Effector CD4-positive, alpha-beta T cell (primary cell): ENCODE results near the gene GNAI3.
"Not testable (repeated sequence)": the region's sequence is repeated elsewhere in the genome, so short reads cannot be mapped to it uniquely, and the experiment has no call there.

Experiments used
- DNase-seq: peaks from one replicate; pipeline ENCODE4 v3.0.0-alpha.2; 2020

The GNAI3 gene

GRCh38 chr1:109639063-109639840 lies 90.8 kb downstream of the GNAI3 start:
- no peak for DNase-seq

- DNase-seq: no peak
These were observed 91.4 kb downstream of the GNAI3 start for GRCh38 chr1:109639841-109640184.

DNA sequence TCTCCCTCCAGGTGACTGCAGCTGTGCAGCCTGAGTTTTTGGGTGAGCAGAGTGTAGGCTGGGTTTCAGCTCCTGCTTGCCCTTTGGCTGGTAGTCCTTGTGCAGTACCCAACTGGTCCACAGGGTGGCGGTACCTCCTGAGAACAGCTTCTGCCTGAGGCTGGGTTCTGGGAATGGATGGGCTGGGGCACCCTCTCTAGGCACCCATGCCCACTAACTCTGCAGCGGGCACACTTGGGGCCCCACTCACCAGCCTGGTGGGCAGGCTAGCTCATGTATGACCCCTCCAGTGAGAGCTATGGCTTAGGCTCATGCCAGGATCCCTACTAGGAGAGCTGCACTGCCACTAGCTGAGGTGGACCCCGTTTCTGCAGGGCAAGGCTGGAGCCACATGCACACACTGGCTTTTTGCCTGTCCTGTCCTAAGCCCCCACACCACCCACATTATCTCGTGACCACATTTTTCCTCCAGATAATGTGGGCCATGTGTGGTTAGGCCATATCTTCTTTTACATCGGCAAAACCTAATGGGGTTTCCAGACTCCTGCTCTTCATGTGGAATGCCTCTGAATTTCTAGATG lies 92.0 kb downstream of the GNAI3 start:
- peak; percentile 86 for DNase-seq

DNA sequence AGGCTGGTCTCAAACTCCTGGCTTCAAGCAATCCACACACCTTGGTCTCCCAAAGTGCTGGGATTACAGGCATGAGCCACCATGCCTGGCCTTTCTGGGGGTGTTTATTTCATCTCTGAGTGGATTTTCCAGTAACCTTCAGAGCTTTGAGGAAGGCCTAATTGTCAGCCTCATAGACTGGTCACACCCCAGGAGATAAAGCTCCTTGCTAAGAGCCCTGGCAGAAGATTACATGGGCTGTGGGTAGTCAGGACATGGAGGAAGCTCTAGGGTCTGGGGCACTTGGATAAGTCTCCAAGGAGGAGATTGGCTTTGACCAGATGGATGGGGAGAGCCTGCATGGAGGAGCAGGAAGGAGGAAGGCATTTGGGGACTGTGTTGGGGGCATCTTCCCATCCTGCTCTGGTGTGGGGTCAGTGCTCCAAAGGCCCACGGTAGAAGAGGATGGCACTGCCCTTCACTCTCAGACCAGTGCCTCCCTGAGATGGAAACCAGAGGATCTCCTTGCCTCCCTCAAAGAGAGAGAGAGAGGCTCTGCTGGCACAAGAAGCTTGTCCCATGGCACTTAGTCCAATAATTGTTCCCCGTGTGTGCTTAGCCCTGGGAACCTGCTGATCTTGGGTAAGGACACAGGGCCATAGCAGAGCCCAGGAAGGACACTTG lies 92.8 kb downstream of the GNAI3 start:
- DNase-seq: no peak

GRCh38 chr1:109641861-109642260 lies 93.4 kb downstream of the GNAI3 start:
- DNase-seq: no peak

DNA sequence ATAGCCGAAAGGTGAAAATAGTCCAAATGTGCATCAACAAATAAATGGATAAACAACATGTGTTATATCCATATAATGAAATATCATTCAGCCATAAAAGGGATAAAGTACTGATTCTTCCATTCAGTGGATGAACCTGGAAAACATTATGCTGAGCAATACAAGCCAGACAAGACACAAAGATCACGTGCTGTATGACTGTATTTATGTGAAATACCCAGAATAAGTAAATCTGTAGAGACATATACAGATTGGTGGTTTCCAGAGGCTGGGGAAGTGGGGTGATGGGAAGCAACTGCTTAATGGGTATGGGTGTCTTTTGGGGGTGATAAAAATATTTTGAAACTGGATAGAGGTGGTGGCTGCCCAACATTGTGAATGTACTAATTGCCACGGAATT lies 94.2 kb downstream of the GNAI3 start:
- no peak for DNase-seq

DNA sequence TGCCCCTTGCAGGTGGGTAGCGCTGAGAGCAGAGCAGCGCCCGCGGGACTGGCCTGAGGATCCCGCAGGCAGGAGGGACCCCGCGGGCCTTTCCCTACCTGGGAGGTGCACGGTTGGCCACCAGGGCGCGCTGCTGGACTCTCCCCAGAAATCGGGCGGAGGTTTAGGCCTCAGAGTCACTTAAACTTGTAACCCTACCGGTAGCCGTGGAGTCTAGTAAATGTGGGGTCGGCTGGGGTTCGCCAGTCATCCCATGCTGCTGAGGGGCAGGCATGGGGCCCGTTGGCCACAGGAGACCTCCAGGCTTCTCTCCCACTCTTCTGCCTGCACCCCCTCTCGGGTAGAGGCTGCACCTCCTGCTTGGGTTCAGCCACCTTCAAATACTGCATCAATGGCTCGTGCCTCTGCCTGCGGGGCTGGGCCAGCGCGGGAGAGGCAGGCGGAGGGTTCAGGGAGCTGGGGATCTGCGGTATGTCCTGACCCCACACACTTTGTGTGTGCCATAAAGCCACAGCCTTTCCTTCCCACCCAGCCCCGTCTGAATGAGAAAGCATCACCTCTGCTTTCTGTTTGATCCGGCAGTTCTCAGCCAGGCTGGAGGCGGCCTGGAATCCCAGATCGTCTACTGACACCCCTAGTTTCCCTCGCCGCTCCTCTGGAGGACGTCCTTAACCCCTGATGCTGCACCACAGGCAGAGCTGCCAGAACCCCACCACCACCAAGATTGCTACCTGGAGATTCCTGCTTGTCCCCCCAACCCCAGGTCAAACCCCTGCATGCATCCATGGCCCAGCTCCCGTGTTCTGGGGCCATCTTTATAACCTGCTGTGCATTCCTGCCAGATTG lies 95.2 kb downstream of the GNAI3 start:
- DNase-seq: peak; percentile 83

DNA sequence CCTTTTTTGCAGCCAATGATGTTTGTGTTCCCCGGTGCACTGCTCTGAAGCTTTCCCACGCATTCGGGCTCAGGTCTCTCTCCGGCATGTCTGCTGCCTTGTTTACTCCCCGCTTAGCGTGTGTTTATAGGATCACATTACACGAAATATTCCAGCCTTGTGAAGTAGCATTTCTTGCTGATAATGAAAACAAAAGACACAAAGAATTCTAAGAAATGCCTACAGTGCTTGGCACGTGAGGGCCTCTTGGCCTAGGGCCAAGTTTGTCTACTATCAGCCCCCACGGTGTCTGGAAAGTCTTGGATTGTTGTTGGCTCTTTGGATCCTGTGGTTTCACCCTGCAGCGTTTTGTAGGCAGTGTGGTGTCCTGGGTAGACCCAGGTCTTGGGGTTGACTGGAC lies 96.3 kb downstream of the GNAI3 start:
- no peak for DNase-seq

DNA sequence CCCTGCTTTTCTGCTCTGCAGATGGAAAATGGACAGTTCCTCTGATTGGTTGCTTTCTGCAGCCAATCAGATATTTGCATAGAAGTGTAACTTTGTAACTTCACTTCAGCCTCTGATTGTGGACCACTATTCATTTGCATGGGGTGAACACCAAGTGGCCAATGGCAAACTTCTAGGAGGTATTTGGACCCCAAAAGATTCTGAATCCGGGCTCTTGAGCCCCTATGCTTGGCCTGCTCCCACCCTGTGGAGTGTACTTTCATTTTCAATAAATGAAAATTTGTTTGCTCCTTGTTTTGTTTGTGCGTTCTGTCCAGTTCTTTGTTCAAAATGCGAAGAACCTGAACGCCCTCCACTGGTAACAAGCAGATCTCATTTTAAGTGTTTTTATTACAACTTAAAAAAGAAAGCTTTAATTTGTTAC lies 101.1 kb downstream of the GNAI3 start:
- no peak for DNase-seq

DNA sequence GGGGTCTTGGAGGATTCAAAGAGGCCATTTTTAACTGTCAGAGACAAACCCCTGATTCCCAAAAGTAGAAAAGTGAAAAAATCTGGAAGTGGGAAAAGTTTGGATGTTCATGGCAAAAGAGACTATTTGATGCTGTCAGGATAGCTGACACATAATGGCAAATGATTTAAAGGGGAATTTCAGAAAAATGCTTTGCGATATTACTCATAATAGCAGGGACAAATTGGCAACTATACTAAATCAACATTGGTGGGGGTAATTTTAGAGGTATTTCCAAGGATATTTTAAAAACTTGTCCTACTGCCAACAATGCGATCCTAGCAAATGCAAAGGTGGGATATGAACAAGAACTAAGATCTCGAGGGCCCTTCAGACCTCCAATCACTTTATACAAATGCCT lies 102.2 kb downstream of the GNAI3 start:
- DNase-seq: no peak

DNA sequence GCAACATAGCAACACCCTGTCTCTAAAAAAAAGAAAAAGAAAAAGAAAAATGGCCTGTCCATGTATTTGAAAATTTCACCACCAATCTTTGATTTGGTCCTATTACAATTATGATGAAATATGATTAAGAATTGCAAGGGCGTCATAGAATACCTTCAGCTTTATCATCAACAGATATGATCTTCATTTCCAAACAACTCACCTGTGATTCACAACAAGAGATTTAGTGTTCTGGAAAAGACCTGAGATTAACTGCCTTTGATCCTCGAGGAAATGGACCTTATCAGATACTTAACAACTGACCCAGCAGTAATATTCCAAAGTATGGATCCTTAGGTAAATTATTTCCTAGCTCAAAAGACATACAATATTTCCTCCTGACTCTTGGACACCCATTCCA lies 104.0 kb downstream of the GNAI3 start:
- no peak for DNase-seq

GRCh38 chr1:109653306-109653705 lies 104.9 kb downstream of the GNAI3 start:
- no peak for DNase-seq

GRCh38 chr1:109654519-109654918 lies 106.1 kb downstream of the GNAI3 start:
- DNase-seq: no peak

- peak; percentile 42 for DNase-seq
These were observed 107.5 kb downstream of the GNAI3 start, which contains the start of gene GSTM4 for GRCh38 chr1:109655615-109656519. Gene GSTM4, plus strand, starts transcription at chr1:109656099. Its CDS starts 291 bp downstream, at chr1:109656390.

- DNase-seq: no peak
These were observed 109.0 kb downstream of the GNAI3 start for GRCh38 chr1:109657395-109657794.

DNA sequence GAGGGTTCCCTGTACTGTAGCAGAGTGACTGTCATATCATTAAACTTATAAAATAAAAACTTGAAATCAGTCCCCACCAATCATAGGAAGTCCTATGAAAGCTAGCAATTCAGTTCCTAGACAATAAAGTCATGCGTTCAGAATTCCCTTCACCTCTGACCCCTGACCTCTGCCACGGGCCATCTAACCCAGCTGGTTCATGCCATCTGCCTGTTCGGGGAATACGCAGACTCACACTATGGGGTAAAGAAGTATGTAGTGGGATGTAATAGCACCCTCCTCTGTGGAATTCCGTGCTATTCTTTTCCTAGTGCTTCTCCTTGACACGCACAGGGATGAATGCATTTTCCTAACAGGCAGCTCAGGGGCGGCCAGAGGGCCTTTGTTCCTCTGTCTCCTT lies 109.6 kb downstream of the GNAI3 start:
- DNase-seq: no peak

DNA sequence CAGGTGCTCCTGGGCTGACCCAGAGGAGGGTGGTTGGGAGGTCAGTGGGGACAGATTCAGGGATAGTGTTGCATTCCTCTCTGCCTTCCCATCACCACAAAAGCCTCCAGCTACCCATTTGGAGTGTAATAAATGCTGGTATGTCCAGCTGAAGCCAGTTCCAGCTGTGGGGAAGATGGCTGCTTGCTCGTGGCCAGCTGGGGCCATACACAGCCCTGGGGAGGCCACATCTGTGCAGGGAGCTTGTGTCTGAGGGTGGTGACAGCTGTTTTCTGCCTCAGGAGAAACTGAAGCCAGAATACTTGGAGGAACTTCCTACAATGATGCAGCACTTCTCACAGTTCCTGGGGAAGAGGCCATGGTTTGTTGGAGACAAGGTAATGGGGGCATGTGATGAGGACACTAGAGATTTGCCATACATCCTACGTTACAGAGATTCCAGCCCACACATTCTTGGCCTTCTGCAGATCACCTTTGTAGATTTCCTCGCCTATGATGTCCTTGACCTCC lies 110.2 kb downstream of the GNAI3 start:
- no peak for DNase-seq

GRCh38 chr1:109659145-109659544 lies 110.7 kb downstream of the GNAI3 start:
- no peak for DNase-seq

DNA sequence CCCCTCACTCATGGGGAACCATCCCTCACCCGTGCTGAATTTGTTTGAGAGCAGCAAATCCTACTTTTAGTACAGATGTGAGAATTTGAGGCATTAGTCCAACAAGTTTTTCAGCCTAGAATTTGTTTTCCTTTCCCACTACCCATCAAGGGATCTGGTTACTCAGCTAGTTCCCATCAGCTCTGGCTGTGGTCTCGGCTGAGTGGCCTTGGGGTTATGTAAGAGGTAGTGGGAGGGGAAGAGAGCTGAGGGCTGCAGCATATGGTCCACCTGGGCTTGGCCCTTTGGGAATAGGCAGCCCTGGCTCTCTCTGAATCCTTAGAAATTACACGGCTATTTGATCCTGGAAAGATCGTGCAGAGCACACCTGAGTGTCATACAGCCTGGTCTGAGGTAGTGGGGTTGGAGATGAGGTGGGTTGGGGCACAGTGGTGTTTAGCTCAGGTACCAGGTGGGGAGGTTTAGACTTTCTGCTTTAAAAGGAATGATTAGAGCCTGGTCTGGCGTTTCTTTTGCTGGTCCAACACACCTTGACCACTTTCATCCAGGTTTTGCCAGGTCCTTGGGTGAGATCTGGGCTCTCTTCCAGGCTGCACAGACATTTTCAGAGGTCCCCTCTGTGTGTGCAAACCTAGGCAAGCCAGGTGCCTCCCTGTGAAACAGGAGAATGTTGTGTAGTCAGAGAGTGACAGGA lies 111.7 kb downstream of the GNAI3 start:
- no peak for DNase-seq

DNA sequence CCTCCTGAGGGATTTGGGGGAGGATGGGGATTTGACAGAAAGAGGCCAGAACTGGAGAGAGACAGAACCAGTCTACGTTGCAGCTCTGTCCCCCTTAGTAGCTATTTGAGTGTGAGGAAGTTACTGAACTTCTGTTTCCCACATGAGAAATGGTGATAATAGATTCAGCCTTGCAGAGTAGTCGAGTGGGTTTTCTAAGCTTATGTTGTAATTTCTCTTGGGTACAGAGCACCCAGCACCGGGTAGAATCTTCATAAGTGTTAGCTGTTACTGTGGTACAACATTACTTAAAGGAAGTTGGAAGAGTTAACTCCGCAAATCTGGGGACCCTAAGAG lies 112.2 kb downstream of the GNAI3 start:
- not testable (repeated sequence) for DNase-seq

DNA sequence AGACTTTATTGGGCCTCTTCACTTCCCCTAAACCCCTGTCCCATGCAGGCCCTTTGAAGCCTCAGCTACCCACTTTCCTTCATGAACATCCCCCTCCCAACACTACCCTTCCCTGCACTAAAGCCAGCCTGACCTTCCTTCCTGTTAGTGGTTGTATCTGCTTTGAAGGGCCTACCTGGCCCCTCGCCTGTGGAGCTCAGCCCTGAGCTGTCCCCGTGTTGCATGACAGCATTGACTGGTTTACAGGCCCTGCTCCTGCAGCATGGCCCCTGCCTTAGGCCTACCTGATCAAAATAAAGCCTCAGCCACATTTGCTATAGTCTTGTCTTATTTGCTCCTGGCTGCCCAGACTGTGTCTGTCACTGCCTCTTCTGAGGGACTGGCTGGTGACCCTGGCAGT lies 113.0 kb downstream of the GNAI3 start:
- no peak for DNase-seq
